Activated T-cell treated with anti-CD3 and anti-CD28 coated beads for 48 hours (primary cell): ENCODE measurements around the gene LHFPL4.
"Not testable (repeated sequence)": the region's sequence is repeated elsewhere in the genome, so short reads cannot be mapped to it uniquely, and the experiment has no call there.

Source experiments
- DNase-seq: peaks from one replicate; pipeline ENCODE4 v3.0.0-alpha.2; 2020; ENCODE audit warnings: low read depth

The LHFPL4 gene

DNA sequence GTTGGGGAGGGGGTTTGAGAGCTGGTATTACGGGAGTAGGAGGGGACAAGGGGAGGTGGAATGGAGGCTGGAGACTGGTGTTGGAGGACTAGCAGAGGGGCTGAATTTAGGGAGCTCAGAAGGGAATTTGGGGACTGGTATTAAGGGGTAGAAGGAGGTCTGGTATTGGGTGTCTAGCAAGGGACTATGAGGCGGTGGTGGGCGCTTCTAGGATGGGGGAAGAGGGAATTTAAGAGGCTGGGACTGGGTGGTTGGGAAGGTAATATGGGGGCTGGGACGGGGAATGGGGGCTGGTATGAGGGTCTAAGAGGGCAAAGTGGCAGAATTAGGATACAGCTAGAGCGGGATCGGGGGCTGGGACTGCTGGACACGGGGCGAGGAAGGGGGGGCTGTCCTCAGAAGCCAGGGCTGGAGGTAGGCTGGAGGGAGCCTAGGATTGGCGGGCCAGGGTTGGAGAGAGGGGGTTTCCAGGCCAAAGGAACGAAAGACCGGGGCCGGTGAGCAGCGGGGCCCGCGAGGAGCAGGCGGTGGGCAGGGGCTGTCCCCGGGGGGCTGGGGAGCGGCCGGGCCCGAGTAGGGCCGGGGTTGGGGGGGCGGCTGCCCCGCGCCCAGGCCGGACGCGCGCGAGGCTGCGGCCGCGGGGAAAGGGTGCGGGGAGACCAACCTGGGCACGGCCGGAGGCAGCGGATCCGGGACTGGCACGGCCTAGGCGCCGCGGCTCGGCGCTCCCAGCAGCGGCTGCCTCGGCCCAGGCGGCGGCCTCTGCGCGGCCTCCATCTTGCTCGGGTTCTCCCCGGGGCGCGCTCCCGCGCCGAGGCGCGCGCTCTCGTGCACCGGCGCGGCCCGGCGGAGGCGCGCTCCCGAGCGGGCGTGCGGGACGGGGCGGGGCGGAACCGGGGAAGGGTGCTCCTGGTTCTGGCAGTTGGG, at the start of gene LHFPL4:
TSS of gene LHFPL4 (minus strand) at position 802 of the 927 bp plus-strand sequence. CDS start 1,143 bp downstream, outside the sequence.
- no peak for DNase-seq

DNA sequence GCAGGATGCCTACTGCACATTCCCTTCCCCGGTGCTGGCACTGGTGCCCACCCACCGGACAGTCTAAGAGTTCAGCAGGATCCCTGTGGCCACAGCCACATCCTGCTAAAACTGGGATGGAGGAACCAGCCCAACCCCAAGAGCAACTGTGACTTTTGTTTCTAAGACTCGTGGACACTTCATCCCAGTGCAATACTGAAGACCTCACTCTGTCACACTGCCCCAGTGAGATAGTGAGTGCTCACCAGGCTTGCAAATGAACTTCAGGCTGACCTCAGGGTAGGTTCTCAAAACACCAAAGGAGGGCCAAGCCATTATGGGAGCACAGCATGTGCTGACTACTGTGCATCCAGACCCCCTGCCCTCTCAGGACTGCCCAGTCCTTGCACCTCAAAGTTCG, 49.0 kb upstream of the LHFPL4 start:
- DNase-seq: no peak

GRCh38 chr3:9601006-9601581, 47.5 kb upstream of the LHFPL4 start:
- DNase-seq: not testable (repeated sequence)

DNA sequence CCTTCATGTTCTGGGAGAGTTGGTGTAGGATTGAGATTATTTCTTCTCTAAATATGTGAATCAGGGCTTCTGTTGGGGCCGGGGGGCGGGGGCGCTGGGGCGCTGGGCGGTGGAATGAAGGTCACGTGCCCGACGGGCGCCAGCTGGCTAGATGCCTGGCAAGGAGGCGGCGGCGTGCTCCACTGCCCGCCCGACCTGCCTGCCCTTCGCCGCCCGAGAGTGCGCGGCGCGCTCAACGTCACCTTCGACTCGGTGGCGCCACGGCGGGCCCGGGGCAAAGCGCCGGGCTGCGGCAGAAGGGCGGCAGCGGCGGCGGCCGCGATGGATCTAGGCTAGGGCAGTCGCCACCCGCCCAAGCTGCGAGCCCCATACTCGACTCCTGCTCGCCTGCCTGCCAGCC, 47.0 kb upstream of the LHFPL4 start:
- DNase-seq: peak; percentile 36

GRCh38 chr3:9598783-9599387, 45.3 kb upstream of the LHFPL4 start:
- no peak for DNase-seq

GRCh38 chr3:9595877-9596276, 42.3 kb upstream of the LHFPL4 start:
- DNase-seq: no peak

- DNase-seq: not testable (repeated sequence)
These were observed 38.2 kb upstream of the LHFPL4 start for GRCh38 chr3:9591781-9592180.

DNA sequence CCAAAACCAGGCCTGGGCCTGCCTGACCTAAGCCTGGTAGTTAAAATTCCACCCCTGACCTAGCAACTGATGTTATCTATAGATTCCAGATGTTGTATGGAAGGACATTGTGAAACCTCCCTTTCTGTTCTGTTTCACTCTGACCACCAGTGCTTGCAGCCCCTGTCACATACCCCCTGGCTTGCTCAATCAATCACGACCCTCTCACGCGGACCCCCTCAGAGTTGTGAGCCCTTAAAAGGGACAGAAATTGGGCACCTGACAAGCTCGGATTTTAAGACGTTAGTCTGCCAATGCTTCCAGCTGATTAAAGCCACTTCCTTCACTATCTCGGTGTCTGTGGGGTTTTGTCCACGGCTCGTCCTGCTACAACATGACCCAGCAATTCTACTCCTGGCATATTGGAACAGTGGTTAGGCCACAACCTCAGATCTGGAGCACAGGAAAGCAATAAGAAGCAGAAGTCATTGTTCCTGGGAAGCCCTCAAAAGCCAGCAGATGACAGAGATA, 36.7 kb upstream of the LHFPL4 start:
- DNase-seq: no peak

- DNase-seq: no peak
These were observed 30.2 kb upstream of the LHFPL4 start for GRCh38 chr3:9583792-9584191.

GRCh38 chr3:9583371-9583770, 29.7 kb upstream of the LHFPL4 start:
- no peak for DNase-seq

GRCh38 chr3:9582332-9582731, 28.7 kb upstream of the LHFPL4 start:
- no peak for DNase-seq

GRCh38 chr3:9581742-9582141, 28.1 kb upstream of the LHFPL4 start:
- no peak for DNase-seq

GRCh38 chr3:9569054-9569453, 15.4 kb upstream of the LHFPL4 start:
- DNase-seq: no peak

DNA sequence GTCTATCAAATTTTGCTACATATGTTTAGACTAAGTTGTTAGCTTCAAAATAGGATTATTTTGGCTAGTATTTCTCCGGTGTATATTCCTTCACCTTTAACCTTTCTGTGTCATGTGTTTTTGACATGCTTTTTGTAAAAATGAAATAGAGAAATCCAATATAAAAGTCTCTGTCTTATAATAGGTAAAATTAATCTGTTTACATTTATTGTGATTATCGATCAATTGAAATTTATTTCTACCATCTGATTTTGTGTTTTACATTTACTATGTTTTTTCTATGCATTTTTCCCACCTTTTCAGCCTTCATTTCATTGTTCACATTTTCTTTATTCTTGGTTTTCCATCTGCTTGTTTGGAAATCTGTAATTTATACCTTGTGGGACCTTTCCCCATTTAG, 11.7 kb upstream of the LHFPL4 start:
- DNase-seq: no peak

DNA sequence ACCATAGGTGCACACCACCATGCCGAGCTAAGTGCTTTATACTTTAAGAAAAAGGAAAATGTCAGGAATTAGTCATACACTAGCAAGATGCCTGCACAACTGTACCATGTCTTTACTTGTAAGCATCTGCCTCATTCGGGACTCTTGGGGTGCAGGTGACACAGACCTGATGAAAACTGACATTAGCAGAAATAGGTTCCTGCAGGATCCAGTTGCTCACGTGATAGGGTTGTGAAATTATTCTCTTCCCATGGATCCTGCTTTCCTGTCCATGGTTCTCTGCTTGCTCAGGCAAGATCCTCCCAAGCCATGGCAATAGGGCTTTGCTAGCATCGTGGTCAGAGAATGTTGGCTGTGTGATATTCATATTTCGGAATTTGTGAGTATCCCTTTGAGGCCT, 10.2 kb upstream of the LHFPL4 start:
- no peak for DNase-seq

DNA sequence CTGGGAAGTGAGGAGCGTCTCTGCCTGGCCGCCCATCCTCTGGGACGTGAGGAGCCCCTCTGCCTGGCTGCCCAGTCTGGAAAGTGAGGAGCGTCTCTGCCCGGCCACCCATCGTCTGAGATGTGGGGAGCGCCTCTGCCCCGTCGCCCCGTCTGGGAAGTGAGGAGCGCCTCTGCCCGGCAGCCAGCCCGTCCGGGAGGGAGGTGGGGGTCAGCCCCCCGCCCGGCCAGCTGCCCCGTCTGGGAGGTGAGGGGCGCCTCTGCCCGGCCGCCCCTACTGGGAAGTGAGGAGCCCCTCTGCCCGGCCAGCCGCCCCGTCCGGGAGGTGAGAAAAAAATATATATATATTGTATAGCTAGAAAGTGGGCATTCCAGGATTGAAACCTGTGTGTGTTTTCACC, 6.4 kb upstream of the LHFPL4 start:
- not testable (repeated sequence) for DNase-seq

- no peak for DNase-seq
These were observed 409 bp upstream of the LHFPL4 start for GRCh38 chr3:9553948-9554513.

DNA sequence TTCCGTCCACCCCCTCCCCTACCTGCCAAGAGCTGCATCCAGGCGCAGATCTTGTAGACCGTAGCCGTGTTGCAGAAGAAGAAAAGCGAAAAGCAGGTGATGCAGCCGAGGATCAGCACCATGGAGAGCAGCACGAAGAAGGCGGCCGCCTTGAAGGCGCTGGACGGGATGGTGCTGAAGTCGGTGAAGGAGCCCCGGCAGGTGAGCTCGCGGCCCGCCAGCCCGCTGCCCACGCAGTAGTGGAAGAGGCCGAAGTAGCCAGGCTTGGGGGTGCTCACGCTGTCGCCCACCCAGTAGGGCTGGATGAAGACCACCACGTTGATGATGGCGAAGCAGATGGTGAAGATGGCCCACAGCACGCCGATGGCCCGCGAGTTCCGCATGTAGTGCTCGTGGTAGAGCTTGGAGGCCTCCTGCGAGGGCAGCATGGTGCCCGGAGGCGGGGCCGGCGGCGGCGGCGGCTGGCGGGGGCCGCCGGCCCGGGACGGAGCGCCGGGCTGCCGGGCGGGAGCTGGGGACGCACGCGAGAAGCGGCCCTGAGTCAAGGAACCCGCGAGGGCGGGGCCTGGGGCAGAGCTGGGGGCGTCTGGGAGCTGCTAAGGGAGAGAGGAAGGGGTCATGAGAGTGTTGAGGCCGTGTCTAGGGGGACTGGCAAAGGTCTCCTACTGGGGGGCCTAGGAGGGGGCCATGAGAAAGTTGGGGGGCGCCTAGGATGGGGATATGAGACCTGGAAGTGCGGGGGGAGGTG, 1.2 kb downstream of the LHFPL4 start:
- DNase-seq: peak; percentile 23

DNA sequence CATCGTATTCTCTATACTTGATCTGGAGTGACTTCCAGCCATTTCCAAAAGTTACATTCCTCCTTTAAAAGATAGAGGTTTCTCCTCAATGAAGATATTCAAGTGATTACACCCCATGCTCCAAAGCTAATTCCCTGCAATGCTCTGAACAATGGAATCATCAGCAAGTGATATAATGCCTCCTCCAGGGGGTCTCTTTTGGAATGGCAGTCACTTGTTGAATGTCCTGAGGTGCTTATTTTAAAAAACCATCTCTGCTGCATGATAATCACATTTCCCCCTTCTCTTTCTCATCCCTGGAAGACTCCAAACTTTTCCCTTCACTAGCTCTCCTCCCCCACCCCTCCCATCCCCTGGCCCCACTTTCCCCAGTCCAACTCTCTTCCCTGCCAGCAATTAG, 2.6 kb downstream of the LHFPL4 start:
- DNase-seq: no peak

DNA sequence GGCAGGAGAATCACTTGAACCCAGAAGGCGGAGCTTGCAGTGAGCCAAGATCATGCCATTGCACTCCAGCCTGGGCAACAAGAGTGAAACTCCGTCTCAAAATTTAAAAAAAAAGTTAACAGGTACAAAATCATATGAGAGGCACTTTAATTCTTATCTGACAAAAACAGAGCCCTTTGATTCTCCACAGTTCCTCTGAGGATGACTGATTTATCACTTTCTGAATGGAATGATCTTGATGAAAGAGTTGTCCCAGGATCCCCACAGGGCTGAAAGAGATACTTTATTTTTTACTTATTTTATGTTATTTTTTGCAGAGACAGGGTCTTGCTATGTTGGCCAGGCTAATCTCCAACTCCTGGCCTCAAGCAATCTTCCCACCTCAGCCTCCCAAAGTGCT, 4.0 kb downstream of the LHFPL4 start:
- DNase-seq: no peak

DNA sequence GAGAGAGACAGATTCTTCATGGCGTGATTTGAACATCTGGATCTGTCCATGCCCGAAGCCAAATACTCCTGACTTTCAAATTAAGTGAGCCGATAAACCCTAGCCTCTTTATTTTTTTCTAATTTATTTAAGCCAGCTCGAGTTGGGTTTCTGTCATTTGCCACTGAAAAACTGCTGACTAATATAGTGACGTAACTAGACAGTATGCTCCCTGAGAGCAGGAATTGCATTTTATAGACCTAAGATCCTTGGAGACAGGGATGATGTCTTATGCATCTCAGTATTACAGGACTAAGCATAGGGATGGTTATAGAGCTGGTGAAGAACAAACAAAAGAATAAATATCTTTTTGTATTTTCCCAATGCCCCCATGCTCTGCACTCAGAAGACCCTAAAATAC, 4.6 kb downstream of the LHFPL4 start:
- DNase-seq: no peak

- no peak for DNase-seq
These were observed 11.4 kb downstream of the LHFPL4 start for GRCh38 chr3:9542182-9542581.
